HUES6 (cell line): ENCODE results near the gene WNT11.
"Not testable (repeated sequence)": the region's sequence is repeated elsewhere in the genome, so short reads cannot be mapped to it uniquely, and the experiment has no call there.

Source experiments
- H3K27ac ChIP-seq: 2 replicates; pipeline ENCODE4 v1.7.0; 2013; ENCODE audit warnings: low read depth, mild to moderate bottlenecking, low read length, inconsistent platforms
- H3K27me3 ChIP-seq: 2 replicates; pipeline ENCODE4 v1.6.1; 2013; ENCODE audit warnings: low read length; ENCODE audit not compliant: control insufficient read depth, insufficient read depth
- H3K36me3 ChIP-seq: 2 replicates; pipeline ENCODE4 v1.6.1; 2013; ENCODE audit warnings: low read length; ENCODE audit not compliant: control insufficient read depth, insufficient read depth
- H3K4me1 ChIP-seq: 2 replicates; pipeline ENCODE4 v1.6.1; 2013; ENCODE audit warnings: low read length; ENCODE audit not compliant: control insufficient read depth, insufficient read depth
- H3K4me3 ChIP-seq: 2 replicates; pipeline ENCODE4 v1.5.1; 2013; ENCODE audit warnings: low read depth, low read length
- H3K9ac ChIP-seq: one replicate; pipeline ENCODE4 v1.6.1; 2013; ENCODE audit warnings: mild to moderate bottlenecking, low read length
- H3K9me3 ChIP-seq: 2 replicates; pipeline ENCODE4 v1.6.1; 2013; ENCODE audit warnings: low read depth, low read length; ENCODE audit not compliant: control insufficient read depth, insufficient read depth

The WNT11 gene

DNA sequence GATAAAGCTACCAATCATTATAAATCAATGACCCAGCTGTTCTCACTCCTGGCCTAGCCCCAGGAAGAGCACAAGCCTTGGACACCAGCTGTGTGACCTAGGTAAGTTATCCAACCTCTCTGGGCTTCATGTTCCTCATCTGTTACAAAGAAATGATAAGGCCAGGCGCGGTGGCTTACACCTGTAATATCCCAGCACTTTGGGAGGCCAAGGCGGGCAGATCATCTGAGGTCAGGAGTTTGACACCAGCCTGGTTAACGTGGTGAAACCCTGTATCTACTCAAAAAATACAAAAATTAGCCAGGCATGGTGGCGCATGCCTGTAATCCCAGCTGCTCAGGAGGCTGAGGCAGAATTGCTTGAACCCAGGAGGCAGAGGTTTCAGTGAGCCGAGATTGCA is 7.6 kb downstream of the WNT11 start:
- H3K27ac ChIP-seq, H3K4me1 ChIP-seq, H3K9ac ChIP-seq, H3K9me3 ChIP-seq, H3K4me3 ChIP-seq, H3K36me3 ChIP-seq: not testable (repeated sequence)
- peaks cover 14% of the 10 kb centered on the region for H3K27me3 ChIP-seq

- no peaks in the 10 kb centered on the region for H3K4me1 ChIP-seq
- no peaks in the 10 kb centered on the region for H3K9me3 ChIP-seq
- H3K27ac ChIP-seq: no peak overlapping the region
Measured at GRCh38 chr11:76197941-76198640, 8.2 kb downstream of the WNT11 start.

DNA sequence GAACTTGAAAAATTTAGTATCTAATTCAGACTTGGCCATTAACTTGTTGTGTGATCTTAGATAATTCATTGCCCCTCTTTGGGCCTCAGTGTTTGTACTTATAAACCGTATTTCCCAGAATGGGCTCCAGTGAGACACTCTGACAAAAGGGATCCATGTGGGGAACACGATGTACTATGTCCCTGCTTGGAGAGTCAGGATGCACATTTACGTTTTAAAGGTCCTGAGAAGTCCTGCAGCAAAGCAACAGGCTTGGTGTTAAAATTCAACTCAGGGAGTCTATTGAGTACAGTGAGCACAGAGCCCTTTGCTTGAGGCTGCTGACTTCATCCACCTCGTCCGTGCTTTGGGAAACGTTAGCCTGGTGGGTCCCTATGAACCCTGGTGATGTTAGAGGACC is 9.0 kb downstream of the WNT11 start:
- Histone ChIP-seq H3K4me1 (no peaks in the 10 kb centered on the region), H3K36me3 (no peaks in the 10 kb centered on the region), H3K9me3 (no peaks in the 10 kb centered on the region), H3K27me3 (peaks cover under 1% of the 10 kb centered on the region; the same call in 1 of the 2 replicates), H3K27ac (no peak overlapping the region), H3K9ac (no peak overlapping the region), H3K4me3 (no peak overlapping the region)

More at GRCh38 chr11:76197941-76198640, 8.2 kb downstream of the WNT11 start:
- no peaks in the 10 kb centered on the region for H3K36me3 ChIP-seq
- no peak overlapping the region for H3K4me3 ChIP-seq
- H3K9ac ChIP-seq: no peak overlapping the region
- H3K27me3 ChIP-seq: peaks cover 8% of the 10 kb centered on the region

GRCh38 chr11:76196849-76197248 is 9.5 kb downstream of the WNT11 start:
- Histone ChIP-seq H3K9me3 (no peaks in the 10 kb centered on the region), H3K9ac (no peak overlapping the region), H3K27ac (no peak overlapping the region), H3K4me3 (no peak overlapping the region), H3K4me1 (no peaks in the 10 kb centered on the region), H3K27me3 (no peaks in the 10 kb centered on the region), H3K36me3 (no peaks in the 10 kb centered on the region)

DNA sequence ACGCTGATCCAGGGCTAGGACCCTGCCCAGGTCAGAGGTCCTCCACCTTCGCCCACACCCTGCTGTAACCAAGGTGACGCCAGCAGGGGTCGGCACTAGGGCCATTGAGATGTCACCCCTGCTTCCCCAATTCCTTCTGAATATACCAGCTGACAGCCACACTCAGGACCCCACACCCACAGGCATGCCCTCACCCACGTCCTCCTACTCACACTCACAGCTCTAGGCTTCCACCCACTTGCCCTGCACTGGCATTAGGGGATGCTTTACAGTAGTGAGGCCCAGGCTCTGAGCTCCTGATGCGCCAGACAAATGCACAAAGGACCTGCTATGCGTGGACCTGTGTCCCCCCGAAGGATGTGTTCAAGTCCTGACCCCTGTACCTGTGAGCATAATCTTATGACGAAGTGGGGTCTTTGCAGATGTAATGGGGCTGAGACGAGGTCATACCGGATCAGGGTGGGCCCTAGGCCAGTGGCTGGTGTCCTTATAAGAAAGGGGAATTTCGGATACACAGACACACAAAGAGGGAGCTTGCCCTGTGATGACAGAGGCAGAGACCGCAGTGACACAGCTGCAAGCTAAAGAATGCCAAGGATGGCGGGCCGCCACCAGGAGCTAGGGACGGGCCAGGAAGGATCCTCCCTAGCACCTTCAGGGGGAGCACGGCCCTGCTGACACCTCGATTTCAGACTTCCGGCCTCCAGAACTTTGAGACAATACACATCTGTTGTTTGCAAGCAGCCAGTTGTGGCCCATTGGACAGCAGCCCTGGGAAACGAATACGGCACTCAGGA is 11.2 kb downstream of the WNT11 start:
- Histone ChIP-seq H3K4me1 (0 out of 2 replicates have a peak, but pooled peaks cover 2% of the 10 kb centered on the region), H3K4me3 (no peak overlapping the region), H3K27me3 (no peaks in the 10 kb centered on the region), H3K36me3 (no peaks in the 10 kb centered on the region), H3K9ac (no peak overlapping the region), H3K9me3 (no peaks in the 10 kb centered on the region), H3K27ac (no peak overlapping the region)

DNA sequence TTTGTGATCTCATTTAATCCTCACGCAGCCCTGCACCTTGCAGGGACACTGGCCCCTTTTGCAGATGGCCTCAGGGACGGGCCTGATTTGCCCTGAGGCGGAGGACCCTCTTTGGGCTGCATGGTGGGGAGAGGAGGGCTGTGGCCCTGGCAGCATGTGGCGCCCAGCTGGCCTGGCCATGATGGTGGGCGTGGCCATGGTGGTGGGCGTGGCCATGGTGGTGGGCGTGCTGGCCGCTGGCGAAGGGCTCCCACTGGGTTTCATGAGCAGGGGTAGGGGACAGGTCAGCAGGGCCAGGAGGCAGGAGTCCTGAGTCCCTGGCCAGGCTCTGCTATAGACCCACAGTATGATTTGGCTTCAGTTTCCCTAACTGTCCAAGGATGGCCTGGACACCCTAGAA is 13.1 kb downstream of the WNT11 start:
- Histone ChIP-seq H3K9me3 (no peaks in the 10 kb centered on the region), H3K9ac (no peak overlapping the region), H3K36me3 (no peaks in the 10 kb centered on the region), H3K27ac (no peak overlapping the region), H3K4me1 (peaks cover 3% of the 10 kb centered on the region; the same call in 1 of the 2 replicates), H3K4me3 (no peak overlapping the region), H3K27me3 (no peaks in the 10 kb centered on the region)

- Histone ChIP-seq H3K9ac (no peak overlapping the region), H3K27me3 (no peaks in the 10 kb centered on the region), H3K27ac (no peak overlapping the region), H3K9me3 (no peaks in the 10 kb centered on the region), H3K4me3 (no peak overlapping the region), H3K4me1 (peaks cover 7% of the 10 kb centered on the region; the same call in 1 of the 2 replicates), H3K36me3 (no peaks in the 10 kb centered on the region)
Measured at GRCh38 chr11:76190376-76190775, 15.9 kb downstream of the WNT11 start.

DNA sequence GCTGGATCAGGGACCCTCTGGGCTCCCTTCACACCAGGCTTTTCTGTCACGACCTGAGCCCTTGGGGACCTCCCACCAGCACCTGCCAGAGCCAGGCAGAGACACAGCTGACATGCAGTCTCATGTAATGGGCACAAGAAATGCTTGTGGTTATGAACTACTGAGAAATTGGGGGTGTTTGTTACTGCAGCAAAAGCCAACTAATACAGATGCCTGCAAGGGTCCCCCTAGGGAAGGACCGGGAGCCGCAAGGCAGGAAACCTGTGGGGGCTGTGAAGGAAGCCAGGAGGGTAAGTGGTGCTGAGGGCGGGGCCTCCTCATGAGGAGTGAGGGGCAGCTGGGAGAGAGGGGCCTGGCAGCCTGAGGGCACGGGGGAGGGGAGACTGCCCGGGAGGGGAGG is 16.6 kb downstream of the WNT11 start:
- Histone ChIP-seq H3K4me3 (no peak overlapping the region), H3K27me3 (no peaks in the 10 kb centered on the region), H3K27ac (no peak overlapping the region), H3K4me1 (peaks cover 12% of the 10 kb centered on the region; the same call in 1 of the 2 replicates), H3K9me3 (no peaks in the 10 kb centered on the region), H3K9ac (no peak overlapping the region), H3K36me3 (no peaks in the 10 kb centered on the region)

- Histone ChIP-seq H3K4me1 (peaks cover 20% of the 10 kb centered on the region; the same call in 1 of the 2 replicates), H3K9ac (no peak overlapping the region), H3K36me3 (no peaks in the 10 kb centered on the region), H3K27me3 (no peaks in the 10 kb centered on the region), H3K27ac (no peak overlapping the region), H3K9me3 (no peaks in the 10 kb centered on the region), H3K4me3 (no peak overlapping the region)
Measured at GRCh38 chr11:76188873-76189272, 17.4 kb downstream of the WNT11 start.

DNA sequence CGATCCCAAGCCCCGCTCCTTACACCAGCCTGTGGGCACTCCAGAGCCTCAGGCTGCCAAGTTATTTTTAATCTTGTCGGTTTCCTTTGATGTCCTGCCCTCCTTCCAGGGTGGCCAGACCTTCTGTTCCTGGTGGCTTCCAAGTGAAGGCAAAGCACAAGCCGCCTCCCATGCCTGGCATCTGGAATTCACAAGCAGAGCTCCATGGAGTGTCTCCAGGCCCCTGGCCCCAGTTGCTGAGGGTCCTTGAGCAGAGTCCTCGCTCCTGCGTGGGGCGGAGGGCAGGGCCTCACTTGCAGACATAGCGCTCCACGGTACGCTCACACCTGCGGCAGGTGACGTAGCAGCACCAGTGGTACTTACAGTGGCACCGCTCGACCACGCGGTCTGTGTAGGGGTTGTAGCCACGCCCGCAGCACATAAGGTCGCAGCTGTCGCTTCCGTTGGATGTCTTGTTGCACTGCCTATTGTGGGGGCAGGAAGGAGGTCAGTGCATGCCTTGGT is 19.5 kb downstream of the WNT11 start:
- no peak overlapping the region for H3K27ac ChIP-seq
- H3K27me3 ChIP-seq: no peaks in the 10 kb centered on the region
- no peaks in the 10 kb centered on the region for H3K9me3 ChIP-seq
- no peak overlapping the region for H3K4me3 ChIP-seq
- peaks cover 21% of the 10 kb centered on the region; the same call in 1 of the 2 replicates for H3K4me1 ChIP-seq
- H3K9ac ChIP-seq: no peak overlapping the region
- no peaks in the 10 kb centered on the region for H3K36me3 ChIP-seq

GRCh38 chr11:76185931-76186401 is 20.3 kb downstream of the WNT11 start:
- Histone ChIP-seq H3K36me3 (no peaks in the 10 kb centered on the region), H3K4me3 (no peak overlapping the region), H3K9me3 (no peaks in the 10 kb centered on the region), H3K9ac (no peak overlapping the region), H3K27me3 (no peaks in the 10 kb centered on the region), H3K4me1 (peaks cover 21% of the 10 kb centered on the region; the same call in 1 of the 2 replicates), H3K27ac (no peak overlapping the region)
